ENCODE data around the gene SENP7. TPM values are rescaled to one million over a fixed set of nuclear protein-coding genes. Genes with fewer than 3 reads are reported as not detected.
"Not testable (repeated sequence)": the region's sequence is repeated elsewhere in the genome, so short reads cannot be mapped to it uniquely, and the experiment has no call there.

Gene SENP7
- total and polyA plus RNA-seq, 2 donors (not counting 1 experiment from before 2014, with no cell fraction given): 14.7 to 50.3 TPM

DNA sequence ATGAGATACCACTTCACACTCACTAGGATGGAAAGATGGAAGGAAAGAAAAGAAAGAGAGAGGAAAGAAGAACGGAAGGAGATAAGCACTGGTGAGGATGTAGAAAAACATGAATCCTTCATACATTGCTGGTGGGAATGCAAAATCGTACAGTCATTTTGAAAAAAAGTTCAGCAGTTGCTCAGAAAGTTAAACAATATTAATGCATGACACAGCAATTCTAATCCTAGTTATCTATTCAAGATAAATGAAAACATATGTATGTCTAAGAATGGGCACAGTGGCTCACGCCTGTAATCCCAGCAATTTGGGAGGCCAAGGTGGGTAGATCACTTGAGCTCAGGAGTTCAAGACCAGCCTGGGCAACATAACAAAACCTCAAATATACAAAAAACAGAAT lies 59.1 kb downstream of the SENP7 start:
- Mint-ChIP-seq H3K27me3 (no peaks in the 10 kb centered on the region), H3K4me1 (peaks cover 6% of the 10 kb centered on the region), H3K4me3 (no peak overlapping the region), H3K27ac (no peak overlapping the region), H3K9me3 (ENCODE audit: insufficient read depth) (no peaks in the 10 kb centered on the region)
- Histone ChIP-seq H3K79me2 (ENCODE audit: control insufficient read depth, insufficient read depth, low read length) (no peaks in the 10 kb centered on the region), H3K27me3 (replicated peaks in 1 of 4; ENCODE audit: control extremely low read depth in 1 of 4, control insufficient read depth in 3 of 4, insufficient read depth in 4 of 4, low read length in 3 of 4) (no peaks in the 10 kb centered on the region), H3K4me2 (replicated peaks; ENCODE audit: low read depth, low read length, poor library complexity, severe bottlenecking) (no peak overlapping the region), H3K27ac (ENCODE audit: low read length in 2 of 2) (no peak overlapping the region), H3K36me3 (replicated peaks in 1 of 2; ENCODE audit: control extremely low read depth in 1 of 2, control insufficient read depth in 1 of 2, extremely low read depth in 1 of 2, insufficient read depth in 2 of 2, low read length in 1 of 2) (peaks cover 0 to 12% of the 10 kb centered on the region in 2 experiments), H3K4me3 (ENCODE audit: control extremely low read depth in 1 of 5, extremely low read depth in 1 of 5, insufficient read depth in 1 of 5, low read depth in 2 of 5, low read length in 4 of 5) (no peak overlapping the region), H3K9me3 (ENCODE audit: control extremely low read depth in 1 of 3, control insufficient read depth in 2 of 3, insufficient read depth in 1 of 3, low read length in 2 of 3) (no peaks in the 10 kb centered on the region), H3K4me1 (ENCODE audit: control insufficient read depth in 2 of 2, insufficient read depth in 2 of 2, low read length in 2 of 2) (no peaks in the 10 kb centered on the region), H4K20me1 (ENCODE audit: control insufficient read depth, insufficient read depth, low read length, poor library complexity, severe bottlenecking) (no peaks in the 10 kb centered on the region), H2AFZ (ENCODE audit: insufficient read depth, low read depth, low read length, poor library complexity, severe bottlenecking) (no peak overlapping the region), H3K9ac (ENCODE audit: low read length) (no peak overlapping the region)
- WGBS (ENCODE audit: insufficient coverage): no CpG with 5 or more reads among the region's 3 CpGs
- ChIA-PET CTCF (no interaction called here), POLR2A (no interaction called here)
- intact Hi-C loops (cut with micrococcal nuclease): no loop called here
- no peak for DNase-seq
- ATAC-seq (ENCODE audit: low read depth): no peak
- TF ChIP-seq, protein P1, sequence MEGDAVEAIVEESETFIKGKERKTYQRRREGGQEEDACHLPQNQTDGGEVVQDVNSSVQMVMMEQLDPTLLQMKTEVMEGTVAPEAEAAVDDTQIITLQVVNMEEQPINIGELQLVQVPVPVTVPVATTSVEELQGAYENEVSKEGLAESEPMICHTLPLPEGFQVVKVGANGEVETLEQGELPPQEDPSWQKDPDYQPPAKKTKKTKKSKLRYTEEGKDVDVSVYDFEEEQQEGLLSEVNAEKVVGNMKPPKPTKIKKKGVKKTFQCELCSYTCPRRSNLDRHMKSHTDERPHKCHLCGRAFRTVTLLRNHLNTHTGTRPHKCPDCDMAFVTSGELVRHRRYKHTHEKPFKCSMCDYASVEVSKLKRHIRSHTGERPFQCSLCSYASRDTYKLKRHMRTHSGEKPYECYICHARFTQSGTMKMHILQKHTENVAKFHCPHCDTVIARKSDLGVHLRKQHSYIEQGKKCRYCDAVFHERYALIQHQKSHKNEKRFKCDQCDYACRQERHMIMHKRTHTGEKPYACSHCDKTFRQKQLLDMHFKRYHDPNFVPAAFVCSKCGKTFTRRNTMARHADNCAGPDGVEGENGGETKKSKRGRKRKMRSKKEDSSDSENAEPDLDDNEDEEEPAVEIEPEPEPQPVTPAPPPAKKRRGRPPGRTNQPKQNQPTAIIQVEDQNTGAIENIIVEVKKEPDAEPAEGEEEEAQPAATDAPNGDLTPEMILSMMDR (IDR thresholded peaks at IDR 0.05): no peak
- TF ChIP-seq EZH2 (IDR thresholded peaks at IDR 0.05; ENCODE audit: borderline replicate concordance, insufficient read depth, low read depth, low read length, poor library complexity, severe bottlenecking): no peak

DNA sequence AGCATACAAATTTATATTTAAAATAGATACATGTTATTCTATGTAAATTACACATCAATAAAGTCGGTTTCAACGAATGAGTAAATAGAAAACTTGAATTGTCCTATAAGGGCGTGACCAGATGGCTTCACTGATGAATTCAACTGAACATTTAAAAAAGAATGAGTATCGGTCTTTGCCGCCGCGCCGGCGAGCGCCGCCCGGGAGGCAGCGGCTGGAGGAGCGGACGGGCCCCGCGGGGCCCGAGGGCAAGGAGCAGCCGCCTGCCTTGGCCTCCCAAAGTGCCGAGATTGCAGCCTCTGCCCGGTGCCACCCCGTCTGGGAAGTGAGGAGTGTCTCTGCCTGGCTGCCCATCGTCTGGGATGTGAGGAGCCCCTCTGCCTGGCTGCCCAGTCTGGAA lies 74.4 kb downstream of the SENP7 start:
- H3K4me1 ChIP-seq (ENCODE audit: control insufficient read depth in 2 of 2, insufficient read depth in 2 of 2, low read length in 2 of 2); H3K27ac Mint-ChIP-seq; H2AFZ ChIP-seq (ENCODE audit: insufficient read depth, low read depth, low read length, poor library complexity, severe bottlenecking); H3K4me3 ChIP-seq (ENCODE audit: control extremely low read depth in 1 of 5, extremely low read depth in 1 of 5, insufficient read depth in 1 of 5, low read depth in 2 of 5, low read length in 4 of 5); H3K27me3 ChIP-seq (replicated peaks in 1 of 4; ENCODE audit: control extremely low read depth in 1 of 4, control insufficient read depth in 3 of 4, insufficient read depth in 4 of 4, low read length in 3 of 4); H3K9ac ChIP-seq (ENCODE audit: low read length); CTCF ChIA-PET; H3K27me3 Mint-ChIP-seq; ATAC-seq (ENCODE audit: low read depth); H3K4me3 Mint-ChIP-seq; POLR2A ChIA-PET; intact Hi-C loops (cut with micrococcal nuclease); DNase-seq; H3K27ac ChIP-seq (ENCODE audit: low read length in 2 of 2); H3K4me2 ChIP-seq (replicated peaks; ENCODE audit: low read depth, low read length, poor library complexity, severe bottlenecking): not testable (repeated sequence)
- peaks cover 7 to 12% (median 11%) of the 10 kb centered on the region in 3 donors for H3K9me3 ChIP-seq (ENCODE audit: control extremely low read depth in 1 of 3, control insufficient read depth in 2 of 3, insufficient read depth in 1 of 3, low read length in 2 of 3)
- WGBS (ENCODE audit: insufficient coverage): 100% methylated on average over 5 of the region's 23 CpGs
- H4K20me1 ChIP-seq (ENCODE audit: control insufficient read depth, insufficient read depth, low read length, poor library complexity, severe bottlenecking): peaks cover 12% of the 10 kb centered on the region
- H3K36me3 ChIP-seq (replicated peaks in 1 of 2; ENCODE audit: control extremely low read depth in 1 of 2, control insufficient read depth in 1 of 2, extremely low read depth in 1 of 2, insufficient read depth in 2 of 2, low read length in 1 of 2): peaks cover 0 to 12% of the 10 kb centered on the region in 2 experiments
- H3K4me1 Mint-ChIP-seq: peaks cover 20% of the 10 kb centered on the region
- H3K9me3 Mint-ChIP-seq (ENCODE audit: insufficient read depth): peaks cover 14% of the 10 kb centered on the region
- H3K79me2 ChIP-seq (ENCODE audit: control insufficient read depth, insufficient read depth, low read length): peaks cover 53% of the 10 kb centered on the region

Measured in B cell (primary cell).